GM19372 (cell line): ENCODE data around the gene PRUNE1.
A peak's percentile ranks its signal among the peaks of the same experiment; 100 is the strongest.

Experiments used
- ATAC-seq: cut with Tn5 transposase; IDR thresholded peaks from one replicate; pipeline ENCODE4 v1.9.1; 2021; ENCODE audit warnings: mild to moderate bottlenecking, low read depth, moderate library complexity; ENCODE audit not compliant: unreplicated experiment

The PRUNE1 gene

DNA sequence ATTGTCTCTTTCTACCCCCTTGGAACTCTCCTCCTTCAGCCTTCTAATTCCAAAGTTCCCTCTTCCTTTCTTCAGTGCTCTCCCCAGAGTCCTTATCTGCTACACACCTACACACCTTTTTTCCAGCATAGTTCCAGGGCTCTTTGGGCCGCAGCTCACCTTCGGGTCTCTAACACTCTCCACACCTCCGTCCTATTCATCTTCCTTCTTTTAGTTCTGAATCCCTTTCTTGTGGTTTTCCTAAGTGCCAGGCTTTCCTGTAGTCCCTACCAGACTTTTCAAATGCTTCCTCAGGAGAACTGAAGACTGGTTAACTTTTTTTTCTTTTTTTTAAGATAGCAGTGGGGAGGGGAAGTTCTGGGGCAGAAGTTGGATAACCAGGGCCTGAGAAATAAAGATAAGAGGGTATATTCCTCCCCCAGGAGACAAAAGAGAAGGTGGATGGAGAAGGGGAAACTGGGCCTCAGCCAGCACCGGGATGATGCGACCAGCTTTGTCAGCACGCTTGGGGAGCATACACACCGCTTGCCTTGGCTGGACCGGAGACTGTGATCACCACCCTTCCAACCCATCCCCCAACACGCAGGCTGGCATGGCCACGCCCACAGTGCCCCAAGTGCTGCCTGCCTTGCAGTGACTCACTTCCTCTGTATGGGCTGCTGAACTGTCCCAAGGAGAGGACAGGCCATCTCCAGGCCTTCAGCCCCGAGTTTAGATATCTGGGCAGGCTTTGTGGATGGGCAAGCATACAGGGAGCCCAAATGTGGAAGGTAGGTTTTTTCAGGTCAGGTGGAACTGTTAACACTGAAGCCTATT is 31.2 kb upstream of the PRUNE1 start:
- no peak for ATAC-seq

DNA sequence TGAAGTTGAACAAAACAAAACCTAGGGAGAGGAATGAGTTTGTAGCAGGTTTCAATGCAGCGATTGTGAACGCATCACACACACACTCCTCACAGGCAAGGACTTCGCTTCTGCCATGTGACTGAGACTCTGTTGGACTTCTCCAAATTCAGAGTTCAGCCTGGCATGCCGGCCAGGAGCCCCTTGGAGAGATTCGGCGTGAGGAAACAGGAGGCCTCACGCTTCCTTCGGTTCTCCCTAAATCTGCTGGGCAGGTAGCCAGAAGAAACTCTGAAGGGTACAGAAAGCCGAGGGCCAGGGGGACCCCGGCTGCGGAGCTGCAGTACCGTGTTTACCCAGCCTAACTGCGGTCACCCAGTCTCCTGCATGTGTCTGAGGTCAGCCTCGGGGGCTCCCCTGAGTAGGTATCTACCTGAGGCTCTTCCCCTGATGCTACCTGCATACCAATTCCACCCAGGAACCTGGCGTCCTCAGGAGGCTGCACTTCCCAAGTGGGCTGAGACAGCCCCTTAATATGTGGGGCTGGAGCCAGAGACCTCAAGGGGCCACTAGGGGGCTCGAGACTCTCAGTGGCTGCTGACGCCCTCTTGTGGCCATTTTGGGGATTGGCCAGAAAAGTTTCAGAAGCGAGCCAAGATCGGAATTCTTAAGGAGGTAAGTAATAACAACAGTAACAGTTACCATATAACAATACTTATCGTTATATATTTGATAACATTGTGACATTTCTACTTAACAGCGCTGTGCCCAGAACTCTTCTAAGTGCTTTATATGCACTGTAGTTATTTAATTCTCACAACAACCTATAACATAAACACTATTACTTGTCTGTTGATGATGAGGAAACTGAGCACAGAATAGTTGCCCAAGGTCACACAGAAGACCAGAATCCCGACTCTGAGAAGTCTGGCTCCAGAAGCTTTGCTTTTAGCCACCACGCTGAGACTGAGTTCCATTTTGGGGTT is 28.9 kb upstream of the PRUNE1 start:
- ATAC-seq, result peak; percentile 50

DNA sequence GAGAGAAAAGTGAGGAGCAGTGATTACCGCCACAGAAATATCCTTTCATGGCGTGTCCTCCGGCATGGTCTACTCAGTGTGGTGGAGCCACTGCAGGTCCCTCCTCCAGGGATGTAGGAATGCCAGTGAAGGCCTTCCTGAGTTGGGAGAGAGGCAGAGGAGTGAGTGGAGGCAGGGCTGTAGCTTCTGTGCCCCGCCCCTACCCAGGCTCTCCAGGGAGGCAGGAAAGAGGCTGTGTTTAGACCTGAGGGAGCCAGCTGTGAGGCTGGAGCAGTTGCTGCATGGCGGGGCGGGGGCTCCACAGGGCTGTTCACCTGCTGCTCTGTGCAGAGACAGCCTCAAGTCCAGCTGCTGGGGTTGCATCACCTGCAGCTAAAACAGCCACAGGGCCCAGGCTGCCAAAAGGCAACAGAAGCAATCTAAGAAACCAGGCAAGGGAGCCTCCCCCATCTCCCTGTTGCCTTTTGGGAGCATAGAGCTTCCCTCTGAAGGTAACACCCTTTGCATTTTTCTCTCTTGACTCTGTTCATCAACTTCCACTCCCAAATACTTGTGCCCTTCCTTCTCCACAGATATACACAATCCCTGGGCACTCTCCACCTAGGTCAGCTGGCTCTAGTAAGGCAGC is 27.0 kb upstream of the PRUNE1 start:
- no peak for ATAC-seq

DNA sequence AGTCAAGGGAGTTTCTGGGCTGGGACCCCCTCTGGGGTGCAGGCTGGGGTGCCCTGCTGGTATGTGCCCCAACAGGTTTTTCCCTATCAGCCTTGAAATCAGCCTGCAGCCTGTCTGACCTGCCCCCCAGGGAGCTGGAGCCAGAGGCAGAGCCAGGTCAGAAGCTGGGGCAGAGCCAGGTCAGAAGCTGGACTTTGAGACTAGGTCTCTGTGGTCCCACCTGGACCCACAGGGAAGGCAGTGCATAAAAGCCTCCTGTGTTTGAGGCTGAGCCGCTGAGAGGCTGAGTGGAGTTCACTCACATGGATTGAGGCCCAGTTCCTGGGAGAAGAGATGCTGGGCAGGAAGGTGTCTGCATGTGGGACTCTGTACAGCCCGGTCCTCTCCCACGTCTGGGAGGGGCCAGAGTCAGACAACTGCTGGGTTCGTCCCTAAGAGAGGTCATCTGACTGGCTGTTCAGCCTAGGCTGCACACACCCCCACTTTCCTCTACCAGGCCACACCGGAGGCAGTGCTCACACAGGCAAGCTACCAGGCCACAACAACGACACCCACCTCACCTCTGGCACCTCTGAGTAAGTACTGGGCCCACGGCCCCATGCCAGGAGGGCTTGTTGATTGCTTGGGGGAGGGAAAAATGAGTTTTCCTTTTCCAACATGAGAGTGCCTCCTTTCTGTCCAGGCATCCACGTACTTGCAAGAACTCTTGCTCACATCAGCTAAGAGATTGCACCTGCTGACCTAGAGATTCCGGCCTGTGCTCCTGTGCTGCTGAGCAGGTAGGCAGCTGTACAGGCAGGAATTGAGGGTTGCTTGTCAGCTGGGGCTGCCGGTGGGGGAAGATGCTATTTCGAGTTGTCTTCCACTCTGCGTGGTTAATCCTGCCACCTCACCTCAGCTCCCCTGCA is 26.2 kb upstream of the PRUNE1 start, which contains the start of gene ANXA9:
ANXA9 (plus strand) TSS at position 488 of the 908 bp plus-strand sequence. CDS start 814 bp downstream, outside the sequence.
- ATAC-seq, result no peak

DNA sequence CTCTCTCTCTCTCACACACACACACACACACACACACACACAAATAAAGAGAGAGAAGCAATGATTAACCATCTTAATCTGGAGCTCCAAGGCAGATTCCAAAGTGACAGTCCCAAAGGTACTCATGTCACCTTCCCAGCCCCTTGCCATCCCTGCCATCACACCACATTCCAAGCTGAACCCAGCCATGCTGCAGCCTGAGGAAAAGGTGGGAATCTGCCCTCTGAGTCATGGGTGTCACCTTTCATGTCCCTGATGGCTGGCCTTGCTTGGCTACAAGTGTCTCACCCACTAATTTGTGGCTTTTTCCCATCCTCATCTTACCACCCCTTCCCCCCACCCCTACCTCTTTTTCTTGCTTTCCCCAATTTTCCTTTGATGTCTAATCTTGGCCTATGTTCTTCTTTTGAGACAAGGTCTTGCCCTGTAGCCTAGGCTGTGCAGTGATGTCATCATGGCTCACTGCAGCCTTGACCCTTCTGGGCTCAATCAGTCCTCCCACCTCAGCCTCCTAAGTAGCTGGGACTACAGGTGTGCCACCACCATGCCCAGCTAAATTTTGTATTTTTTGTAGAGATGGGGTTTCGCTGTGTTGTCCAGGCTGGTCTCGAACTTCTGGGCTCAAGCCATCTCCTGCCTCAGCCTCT is 22.9 kb upstream of the PRUNE1 start:
- no peak for ATAC-seq

DNA sequence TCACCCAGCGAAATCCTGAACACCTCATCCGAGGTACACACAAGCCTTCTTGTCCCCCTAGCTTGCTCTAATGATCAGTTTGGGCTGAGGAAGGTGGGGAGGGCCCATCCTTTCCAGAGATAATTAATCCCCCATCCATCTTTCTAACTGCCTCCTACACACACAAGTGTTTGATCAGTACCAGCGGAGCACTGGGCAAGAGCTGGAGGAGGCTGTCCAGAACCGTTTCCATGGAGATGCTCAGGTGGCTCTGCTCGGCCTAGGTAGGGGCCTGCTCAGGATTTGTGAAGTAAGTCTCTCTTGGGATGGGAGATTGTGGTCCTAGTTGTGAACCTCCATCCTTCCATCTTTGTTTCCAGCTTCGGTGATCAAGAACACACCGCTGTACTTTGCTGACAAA is 20.3 kb upstream of the PRUNE1 start:
- ATAC-seq, result no peak

DNA sequence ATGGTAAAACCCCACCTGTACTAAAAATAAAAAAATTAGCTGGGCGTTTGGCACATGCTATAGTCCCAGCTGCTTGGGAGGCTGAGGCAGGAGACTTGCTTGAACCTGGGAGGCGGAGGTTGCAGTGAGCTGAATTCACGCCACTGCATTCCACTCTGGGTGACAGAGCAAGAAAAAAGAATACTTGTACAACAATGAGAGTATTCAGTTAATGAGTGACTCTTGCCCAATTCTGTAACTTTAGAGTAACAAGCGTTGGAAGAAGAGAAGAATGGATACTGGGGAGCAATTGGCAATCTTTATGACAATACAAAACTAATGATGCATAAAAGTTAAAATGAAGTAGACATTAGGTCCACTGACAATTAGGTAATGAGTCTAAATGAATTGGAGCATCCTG is 15.6 kb upstream of the PRUNE1 start:
- no peak for ATAC-seq

DNA sequence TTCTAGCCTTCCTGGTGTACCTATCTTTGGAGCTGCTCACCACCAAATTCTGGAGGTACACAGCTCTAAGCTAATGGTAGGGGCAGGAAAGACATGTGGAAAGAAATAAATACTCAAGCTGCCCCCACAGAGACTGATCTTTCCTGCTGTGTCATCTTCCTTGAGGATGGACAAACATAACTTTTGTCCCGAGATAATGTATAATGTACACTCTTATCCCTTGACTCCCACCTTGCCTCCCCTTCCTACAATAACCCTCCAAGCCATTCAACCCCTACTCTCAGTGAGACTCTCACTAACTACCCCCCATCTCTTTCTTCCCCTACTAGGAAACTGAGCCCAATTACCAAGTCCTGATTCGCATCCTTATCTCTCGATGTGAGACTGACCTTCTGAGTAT is 14.0 kb upstream of the PRUNE1 start:
- no peak for ATAC-seq

DNA sequence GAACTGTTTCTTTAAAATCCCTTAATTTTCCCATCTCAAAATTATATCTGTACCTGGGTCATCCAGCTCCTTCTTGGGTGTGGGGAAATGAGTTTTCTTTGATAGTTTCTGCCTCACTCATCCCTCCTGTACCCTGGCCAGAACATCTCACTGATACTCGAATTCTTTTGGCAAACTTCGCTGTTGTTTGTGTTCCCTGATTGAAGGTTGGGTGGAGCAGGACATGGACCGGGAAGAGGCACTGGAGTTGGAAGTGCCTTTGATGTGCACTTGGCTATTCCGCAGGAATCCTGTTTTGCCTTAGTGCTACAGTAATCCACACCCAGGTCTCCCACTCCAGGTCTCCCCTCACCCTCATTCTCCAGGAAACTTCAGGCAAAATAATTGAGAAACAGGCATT is 12.8 kb upstream of the PRUNE1 start:
- ATAC-seq, result no peak

DNA sequence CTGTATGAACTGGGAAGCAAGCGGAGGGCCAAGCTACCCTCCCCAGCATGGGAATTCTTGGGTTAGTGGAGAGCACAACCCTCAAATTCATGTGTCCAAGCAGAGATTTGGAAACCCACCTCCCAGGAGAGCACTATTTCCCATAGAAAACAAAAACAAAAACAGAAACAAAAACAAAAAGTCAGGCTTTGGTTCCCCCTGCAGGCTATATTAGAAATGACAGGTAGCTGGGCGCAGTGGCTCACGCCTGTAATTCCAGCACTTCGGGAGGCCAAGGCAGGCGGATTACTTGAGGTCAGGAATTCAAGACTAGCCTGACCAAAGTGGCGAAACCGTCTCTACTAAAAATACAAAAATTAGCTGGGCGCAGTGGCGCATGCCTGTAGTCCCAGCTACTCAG is 12.4 kb upstream of the PRUNE1 start:
- no peak for ATAC-seq

DNA sequence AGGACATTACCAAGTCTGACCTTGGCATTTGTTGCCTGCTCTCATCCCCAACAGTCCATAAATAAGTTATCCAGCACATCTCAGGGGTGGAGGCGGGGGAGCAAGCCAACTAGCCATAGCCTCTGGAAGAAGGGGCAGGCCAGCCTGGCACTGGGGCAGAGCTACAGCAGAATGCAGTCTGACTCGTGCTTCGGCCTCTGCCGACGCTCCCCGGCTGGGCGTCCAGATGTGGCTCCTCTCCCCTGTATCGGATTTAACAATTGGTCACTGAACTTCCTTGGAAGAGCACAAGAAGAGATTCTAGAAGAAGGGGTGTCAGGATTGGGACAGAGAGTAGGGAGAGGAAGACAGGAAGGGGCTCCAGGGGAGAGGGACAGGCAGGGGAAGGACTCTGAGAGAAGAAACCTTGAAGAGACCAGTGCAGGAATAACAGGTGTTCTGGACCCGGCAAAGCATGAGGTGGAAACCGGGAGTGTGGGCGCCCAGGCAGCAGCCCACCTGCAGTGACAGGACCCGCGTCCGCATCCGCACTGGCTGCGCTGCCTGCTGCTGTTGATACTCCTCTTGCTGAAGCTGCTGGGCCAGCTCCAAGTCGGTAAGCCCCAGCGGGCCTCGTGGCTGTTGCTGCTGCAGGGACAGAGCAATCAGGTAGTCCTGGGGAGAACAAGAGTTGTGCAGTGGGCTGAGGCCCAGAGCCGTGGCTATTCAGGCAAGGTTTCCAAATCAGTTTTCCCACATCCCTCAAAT is 10.9 kb upstream of the PRUNE1 start:
- no peak for ATAC-seq

DNA sequence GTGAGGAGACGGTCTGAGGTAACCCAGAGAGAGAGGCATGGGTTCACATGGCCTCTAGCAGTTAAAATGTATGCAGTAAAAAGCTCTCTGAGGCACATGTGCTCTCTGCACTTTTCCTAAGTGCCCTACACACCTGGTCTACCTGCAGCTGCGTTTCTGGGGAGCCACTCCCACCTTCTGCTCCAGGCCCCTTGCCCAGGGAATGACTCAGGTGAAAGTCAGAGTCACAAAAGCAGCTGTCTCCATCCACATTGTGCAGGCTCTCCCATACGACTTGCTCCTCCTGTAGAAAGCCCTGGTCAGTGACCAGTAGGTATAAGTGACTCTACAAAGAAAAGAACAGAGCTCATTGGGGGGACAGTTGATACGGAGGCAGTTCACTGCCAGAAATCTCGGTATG is 10.3 kb upstream of the PRUNE1 start:
- no peak for ATAC-seq

DNA sequence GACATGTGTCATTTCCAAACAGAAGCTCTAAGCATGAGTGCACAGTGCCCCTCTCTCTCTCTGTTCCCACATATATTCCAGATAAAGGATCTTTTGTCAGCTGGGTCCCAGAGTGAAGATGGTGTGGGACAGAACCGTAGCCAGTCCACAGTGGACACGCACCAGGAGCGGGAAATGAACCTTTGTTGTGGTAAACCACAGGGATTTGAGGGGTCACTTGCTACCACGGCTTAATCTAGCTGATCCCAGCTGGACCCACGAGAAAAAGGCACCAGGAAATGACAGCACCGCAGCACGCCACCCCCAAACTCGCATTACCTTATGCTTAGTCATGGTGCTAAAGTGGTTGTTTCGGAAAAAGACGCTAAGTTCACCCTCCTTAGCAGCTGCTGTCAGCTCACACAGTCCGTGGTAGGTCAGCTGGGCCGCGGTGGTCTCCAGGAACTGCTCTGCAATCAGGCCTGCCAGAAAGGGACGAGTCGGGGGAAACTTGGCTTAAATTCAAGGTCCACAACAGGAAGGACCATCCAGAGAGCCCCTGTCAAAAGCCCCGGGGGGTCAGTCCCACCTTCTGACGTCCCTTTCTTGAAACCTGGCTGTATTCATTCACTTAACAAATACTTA is 9.1 kb upstream of the PRUNE1 start:
- no peak for ATAC-seq

DNA sequence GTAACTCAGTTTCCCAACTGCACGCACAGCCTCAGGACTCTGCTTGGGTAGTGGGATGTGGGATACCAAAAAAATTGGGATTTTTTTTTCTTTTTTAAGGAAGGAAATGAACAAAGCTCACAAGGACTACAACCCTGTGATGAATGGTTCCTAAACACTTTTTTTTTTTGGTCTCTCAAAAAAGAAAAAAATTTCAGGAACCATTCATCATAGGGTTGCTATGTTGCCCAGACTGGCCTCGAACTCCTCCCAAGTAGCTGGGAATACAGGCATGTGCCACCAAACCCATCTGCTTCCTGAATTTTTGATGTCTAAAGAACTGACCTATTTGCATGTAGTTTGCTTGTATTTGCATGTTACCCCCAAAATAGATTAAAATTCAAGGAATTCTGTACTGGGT is 8.3 kb upstream of the PRUNE1 start:
- no peak for ATAC-seq

DNA sequence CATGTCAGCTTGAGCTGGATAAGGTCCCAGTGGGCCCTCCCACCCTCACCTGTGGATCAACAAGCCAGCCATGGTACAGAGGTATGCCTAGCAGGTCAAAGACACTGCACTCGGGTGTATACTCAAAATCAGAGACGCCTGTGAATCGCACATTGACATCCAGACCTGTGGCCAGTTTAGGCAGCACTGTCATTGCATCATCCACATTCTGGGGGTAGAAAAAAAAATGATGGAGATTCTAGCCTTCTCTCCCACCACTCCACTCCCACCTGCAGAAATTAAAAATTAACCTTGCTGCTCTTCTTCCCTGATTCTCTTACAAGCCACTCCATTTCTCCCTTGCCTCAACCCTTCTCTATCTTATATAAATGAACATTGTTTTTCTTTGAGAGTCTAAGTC is 7.8 kb upstream of the PRUNE1 start:
- no peak for ATAC-seq

DNA sequence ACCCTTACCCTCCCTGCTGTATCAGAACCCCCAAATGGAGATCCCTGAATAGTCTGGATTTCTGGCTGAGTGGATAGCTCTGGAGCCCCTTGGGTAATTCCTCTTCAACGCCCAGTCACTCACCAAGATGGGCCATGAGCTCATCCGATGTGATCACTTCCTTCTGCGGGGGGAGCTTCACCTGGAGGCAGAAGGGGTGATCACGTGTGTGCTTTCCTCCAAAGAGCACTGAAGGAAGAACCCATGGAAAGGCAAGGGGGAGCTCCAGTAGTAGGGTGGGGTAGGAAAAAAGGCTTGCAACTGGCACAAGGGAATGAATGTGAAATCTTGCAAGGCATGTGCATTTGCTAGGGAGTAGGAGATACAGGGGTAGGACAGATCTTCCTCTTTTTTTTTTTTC is 6.6 kb upstream of the PRUNE1 start:
- ATAC-seq, result no peak

DNA sequence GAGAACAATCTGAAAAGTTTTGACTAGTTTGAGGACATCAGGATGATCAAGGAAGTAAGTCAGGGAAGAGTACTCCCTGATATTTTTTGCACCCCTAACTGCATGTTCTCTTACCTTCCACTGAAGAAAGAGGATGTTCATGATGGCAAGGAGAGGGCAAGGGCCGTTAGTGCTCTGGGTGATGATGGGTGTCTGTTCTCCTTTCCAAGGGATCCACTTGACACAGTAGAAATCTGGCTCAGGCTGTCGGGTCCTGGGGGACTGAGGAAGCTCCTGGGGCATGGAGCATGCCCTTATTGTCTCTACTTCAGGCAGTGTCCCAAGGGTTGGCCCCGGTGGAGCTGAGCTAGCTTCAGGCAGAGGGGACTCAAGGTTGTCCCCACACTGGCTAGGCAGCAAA is 6.2 kb upstream of the PRUNE1 start:
- ATAC-seq, result no peak

DNA sequence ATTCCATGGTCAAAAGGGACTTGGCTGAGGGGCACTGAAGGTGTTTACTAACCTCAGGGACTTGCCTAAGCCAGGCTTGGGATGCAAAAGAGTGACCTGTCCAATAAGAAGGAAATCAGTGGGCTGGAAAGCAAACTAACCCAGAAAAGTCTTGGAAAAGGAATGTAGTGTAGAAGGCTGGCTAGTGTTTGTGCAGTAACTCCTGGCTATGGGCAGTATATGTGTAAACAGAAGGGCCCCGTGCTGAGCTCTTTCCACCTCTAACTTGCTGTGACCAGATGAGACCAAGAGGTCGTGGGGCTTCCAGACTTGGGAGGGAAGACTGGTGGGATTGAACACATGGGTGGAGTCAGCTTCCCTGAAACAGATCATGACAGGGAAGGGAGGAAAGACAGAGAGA is 5.6 kb upstream of the PRUNE1 start:
- no peak for ATAC-seq
